ENCODE data around the gene SYVN1.

DNA sequence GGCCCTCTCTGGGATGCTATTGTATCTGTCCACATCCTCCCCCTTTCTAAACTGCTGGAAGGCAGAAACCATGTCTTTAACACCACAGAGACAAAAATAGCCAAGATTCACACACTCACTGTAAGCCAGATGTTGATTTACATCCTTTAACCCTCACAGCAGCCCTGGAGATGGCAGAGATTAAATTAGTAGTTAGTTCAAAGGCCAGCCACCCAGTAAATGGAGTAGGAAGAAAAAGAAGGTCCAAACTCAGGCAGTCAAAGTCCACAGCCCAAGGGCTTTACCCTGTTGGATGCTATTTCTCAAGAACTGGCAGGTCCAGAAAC, 14.7 kb downstream of the SYVN1 start:
- TF ChIP-seq, protein P1, sequence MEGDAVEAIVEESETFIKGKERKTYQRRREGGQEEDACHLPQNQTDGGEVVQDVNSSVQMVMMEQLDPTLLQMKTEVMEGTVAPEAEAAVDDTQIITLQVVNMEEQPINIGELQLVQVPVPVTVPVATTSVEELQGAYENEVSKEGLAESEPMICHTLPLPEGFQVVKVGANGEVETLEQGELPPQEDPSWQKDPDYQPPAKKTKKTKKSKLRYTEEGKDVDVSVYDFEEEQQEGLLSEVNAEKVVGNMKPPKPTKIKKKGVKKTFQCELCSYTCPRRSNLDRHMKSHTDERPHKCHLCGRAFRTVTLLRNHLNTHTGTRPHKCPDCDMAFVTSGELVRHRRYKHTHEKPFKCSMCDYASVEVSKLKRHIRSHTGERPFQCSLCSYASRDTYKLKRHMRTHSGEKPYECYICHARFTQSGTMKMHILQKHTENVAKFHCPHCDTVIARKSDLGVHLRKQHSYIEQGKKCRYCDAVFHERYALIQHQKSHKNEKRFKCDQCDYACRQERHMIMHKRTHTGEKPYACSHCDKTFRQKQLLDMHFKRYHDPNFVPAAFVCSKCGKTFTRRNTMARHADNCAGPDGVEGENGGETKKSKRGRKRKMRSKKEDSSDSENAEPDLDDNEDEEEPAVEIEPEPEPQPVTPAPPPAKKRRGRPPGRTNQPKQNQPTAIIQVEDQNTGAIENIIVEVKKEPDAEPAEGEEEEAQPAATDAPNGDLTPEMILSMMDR (IDR thresholded peaks at IDR 0.05; ENCODE audit: low read depth, low read length): no peak
- TF ChIP-seq EZH2phosphoT487 (IDR thresholded peaks at IDR 0.05; ENCODE audit: low read depth): no peak

Measured in OCI-LY3 (cell line).